Fibroblast of pulmonary artery (primary cell): ENCODE data around the gene CBARP.
"Not testable (repeated sequence)": the region's sequence is repeated elsewhere in the genome, so short reads cannot be mapped to it uniquely, and the experiment has no call there.

Experiments
- DNase-seq: peaks from one replicate; pipeline ENCODE4 v3.0.0-alpha.2; 2010; ENCODE audit warnings: low read depth
- H3K4me3 ChIP-seq: replicated peaks from 2 replicates; pipeline ENCODE4 v1.5.1; 2011; ENCODE audit warnings: low read depth, mild to moderate bottlenecking, control low read depth, low read length, moderate library complexity
- CTCF ChIP-seq: IDR thresholded peaks from 2 replicates; pipeline ENCODE4 v1.5.1; 2011; ENCODE audit warnings: mild to moderate bottlenecking, control low read depth, low read length, inconsistent platforms; ENCODE audit errors: missing control alignments

The CBARP gene

GRCh38 chr19:1206864-1207450 is 30.8 kb downstream of the CBARP start:
- no peak for DNase-seq
- TF ChIP-seq CTCF: no peak
- H3K4me3 ChIP-seq: peak overlapping the region; percentile 73

DNA sequence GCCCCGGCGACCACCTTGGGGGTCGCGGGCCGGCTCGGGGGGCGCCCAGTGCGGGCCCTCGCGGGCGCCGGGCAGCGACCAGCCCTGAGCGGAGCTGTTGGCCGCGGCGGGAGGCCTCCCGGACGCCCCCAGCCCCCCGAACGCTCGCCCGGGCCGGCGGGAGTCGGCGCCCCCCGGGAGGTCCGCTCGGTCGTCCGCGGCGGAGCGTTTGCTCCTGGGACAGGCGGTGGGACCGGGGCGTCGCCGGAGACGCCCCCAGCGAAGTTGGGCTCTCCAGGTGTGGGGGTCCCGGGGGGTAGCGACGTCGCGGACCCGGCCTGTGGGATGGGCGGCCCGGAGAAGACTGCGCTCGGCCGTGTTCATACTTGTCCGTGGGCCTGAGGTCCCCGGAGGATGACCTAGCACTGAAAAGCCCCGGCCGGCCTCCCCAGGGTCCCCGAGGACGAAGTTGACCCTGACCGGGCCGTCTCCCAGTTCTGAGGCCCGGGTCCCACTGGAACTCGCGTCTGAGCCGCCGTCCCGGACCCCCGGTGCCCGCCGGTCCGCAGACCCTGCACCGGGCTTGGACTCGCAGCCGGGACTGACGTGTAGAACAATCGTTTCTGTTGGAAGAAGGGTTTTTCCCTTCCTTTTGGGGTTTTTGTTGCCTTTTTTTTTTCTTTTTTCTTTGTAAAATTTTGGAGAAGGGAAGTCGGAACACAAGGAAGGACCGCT is 31.5 kb downstream of the CBARP start:
- no peak for TF ChIP-seq CTCF
- peak overlapping the region; percentile 73 for H3K4me3 ChIP-seq
- DNase-seq: no peak

- peak within 1 kb of the TSS; percentile 73 for H3K4me3 ChIP-seq
- DNase-seq: peak; percentile 97
- no peak for TF ChIP-seq CTCF
These were observed 32.4 kb downstream of the CBARP start, which contains the start of gene STK11 for GRCh38 chr19:1205114-1206099. STK11 (plus strand) TSS chr19:1205778; CDS start chr19:1206914, 1,136 bp downstream.

- DNase-seq, H3K4me3 ChIP-seq: not testable (repeated sequence)
These were observed 37.2 kb downstream of the CBARP start for GRCh38 chr19:1200614-1201013.

DNA sequence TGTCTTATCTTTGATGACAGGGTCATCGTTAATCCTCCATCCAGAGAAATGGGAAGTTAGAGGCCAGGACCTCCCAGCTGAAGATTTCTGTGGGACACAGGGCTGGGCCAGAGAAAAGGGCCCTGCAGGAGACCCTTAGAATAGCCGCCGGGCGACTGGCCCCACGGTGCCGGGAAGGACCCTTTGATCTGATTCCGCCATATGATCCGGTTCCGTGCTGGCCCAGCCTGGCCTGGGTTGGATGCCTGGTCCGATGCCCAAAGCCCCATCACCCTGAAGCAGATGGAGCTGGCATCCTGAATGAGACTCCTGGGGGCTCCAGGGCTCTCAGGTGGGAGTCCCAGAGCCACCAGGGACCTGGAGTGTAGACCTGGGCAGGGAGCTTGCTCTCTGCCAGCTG is 38.3 kb downstream of the CBARP start:
- H3K4me3 ChIP-seq: no peak overlapping the region
- TF ChIP-seq CTCF: no peak
- DNase-seq: no peak

DNA sequence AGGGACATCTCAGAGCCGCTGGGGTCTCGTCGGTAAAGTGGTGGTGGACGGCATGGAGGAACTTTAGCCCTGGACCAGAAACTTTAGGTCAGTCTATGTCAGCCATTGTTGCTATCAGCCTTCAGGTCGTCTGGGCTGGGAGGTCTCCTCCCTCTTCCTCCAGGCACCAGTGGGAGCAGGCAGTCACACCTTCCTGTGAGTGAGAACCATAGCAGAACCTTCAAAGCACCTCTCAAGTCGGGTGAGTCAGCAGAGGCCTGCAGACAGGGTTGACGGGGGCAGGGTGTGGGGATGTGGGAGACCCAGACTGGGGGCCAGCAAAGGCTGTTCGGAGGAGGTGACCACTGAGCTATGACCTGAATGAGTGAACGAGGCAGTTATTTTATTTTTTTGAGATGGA is 48.4 kb downstream of the CBARP start:
- no peak overlapping the region for H3K4me3 ChIP-seq
- TF ChIP-seq CTCF: no peak
- DNase-seq: no peak
